HG03196 (cell line): ENCODE data around the gene GPC5.
"Not testable (repeated sequence)": the region's sequence is repeated elsewhere in the genome, so short reads cannot be mapped to it uniquely, and the experiment has no call there.

Source experiments
- ATAC-seq: cut with Tn5 transposase; IDR thresholded peaks from one replicate; pipeline ENCODE4 v1.9.1; 2021; ENCODE audit not compliant: unreplicated experiment

The GPC5 gene

DNA sequence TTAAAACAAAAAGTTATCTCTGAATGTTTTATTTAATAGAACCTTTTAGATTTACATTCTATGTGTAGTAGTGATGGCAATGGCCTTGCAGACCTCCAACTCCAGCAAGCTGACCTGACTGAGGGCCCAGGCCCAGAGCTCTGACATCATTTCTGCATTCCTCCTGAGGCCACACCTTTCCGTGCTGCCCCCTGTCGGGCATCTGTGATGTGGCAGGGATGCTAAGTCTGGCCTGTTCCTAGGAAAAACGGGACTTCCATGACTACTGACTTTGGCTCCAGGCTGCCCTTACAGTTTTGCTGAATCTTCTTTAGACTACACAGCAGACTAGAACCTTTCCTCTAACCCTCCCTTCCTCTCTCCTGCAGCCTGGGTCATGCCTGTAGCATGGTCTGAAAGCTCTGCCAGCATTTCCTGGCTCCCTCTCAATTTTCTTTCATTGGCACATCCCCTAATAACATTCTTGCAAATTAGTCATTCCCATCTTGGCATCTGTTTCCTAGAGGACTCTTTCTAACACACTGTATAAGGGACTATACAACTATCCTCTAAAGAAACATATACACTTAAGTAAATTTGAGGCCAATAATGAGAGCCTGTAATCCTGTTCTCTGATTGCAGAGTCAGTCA, 249.1 kb downstream of the GPC5 start:
- ATAC-seq: no peak

- no peak for ATAC-seq
These were observed 249.6 kb downstream of the GPC5 start for GRCh38 chr13:91648012-91648411.

DNA sequence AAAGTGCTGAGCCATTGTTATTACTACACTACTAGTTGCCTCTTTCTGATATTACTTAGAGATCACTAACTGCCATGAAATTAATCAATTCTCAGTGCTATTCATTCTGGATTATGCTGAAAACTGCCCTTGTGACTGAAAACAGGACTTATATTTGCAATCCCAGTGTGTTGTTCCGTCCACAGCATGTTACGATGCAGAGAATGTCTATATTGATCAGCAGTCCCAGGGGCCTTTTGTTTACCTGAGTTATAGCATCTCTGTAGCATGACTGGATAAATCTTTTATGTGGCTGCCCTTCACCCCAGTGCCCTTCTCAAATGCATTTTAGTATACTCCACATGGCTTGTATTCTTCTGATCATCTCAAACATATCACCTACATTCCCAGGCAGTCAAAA, 251.0 kb downstream of the GPC5 start:
- ATAC-seq: no peak

DNA sequence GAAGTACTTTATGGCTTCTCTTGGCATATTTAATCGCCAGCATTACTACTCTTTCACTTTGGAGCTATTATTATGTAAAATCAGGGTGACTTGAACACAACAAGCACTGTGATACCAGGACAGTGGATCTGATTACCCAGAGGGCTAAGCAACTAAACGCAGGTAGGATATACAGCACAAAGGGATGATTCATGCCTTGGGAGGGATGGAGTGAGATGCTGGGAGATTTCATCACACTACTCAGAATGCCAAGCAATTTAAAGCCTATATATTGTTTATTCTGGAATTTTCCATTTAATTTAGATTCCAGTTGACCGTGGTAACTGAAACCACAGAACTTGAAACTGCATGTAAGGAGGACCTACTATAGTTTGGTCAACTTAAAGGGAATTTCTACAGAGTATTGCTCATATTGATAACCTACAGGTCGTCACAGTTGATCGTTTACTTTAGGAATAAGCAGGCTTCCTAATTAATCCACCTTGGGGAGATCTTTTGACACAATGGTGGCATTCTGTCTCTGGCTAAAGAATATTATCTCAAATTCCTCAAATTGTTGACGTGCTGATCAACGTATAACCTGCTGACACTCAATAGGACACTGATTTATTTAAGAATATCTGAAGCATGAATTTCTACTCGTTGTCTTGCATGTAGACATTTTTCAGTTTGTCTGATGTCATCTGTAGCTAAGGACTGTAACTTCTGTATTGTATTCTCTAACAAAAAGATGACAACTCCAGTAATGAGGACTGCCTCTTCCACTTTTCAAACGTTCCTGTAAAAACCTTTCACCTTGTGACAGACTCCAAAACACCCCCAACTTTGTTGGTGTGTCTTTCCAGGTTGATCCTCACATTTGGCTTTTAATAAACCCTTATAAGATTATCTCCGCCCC, 254.2 kb downstream of the GPC5 start:
- ATAC-seq: no peak

- no peak for ATAC-seq
These were observed 257.3 kb downstream of the GPC5 start for GRCh38 chr13:91655731-91656130.

DNA sequence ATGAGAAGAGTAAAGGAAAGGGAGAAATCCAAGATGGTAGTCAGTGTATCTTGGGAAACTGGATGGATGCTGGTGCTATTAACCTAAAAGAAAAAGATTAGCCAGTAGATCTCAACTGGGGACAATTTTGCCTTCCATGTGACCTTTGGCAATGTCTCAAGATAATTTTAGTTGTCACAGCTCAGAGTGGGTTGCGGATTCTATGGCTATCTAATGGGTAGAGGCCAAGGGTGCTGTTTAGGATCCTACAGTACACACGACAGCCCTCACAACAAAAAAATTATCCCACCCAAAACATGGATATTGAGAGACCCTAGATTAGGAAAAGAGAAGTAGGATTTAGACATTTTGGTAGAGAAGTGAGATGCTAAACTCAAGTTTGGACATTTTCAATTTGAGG, 258.9 kb downstream of the GPC5 start:
- ATAC-seq: no peak

- ATAC-seq: no peak
These were observed 261.0 kb downstream of the GPC5 start for GRCh38 chr13:91659256-91660075.

GRCh38 chr13:91660076-91660415, 261.6 kb downstream of the GPC5 start:
- no peak for ATAC-seq

DNA sequence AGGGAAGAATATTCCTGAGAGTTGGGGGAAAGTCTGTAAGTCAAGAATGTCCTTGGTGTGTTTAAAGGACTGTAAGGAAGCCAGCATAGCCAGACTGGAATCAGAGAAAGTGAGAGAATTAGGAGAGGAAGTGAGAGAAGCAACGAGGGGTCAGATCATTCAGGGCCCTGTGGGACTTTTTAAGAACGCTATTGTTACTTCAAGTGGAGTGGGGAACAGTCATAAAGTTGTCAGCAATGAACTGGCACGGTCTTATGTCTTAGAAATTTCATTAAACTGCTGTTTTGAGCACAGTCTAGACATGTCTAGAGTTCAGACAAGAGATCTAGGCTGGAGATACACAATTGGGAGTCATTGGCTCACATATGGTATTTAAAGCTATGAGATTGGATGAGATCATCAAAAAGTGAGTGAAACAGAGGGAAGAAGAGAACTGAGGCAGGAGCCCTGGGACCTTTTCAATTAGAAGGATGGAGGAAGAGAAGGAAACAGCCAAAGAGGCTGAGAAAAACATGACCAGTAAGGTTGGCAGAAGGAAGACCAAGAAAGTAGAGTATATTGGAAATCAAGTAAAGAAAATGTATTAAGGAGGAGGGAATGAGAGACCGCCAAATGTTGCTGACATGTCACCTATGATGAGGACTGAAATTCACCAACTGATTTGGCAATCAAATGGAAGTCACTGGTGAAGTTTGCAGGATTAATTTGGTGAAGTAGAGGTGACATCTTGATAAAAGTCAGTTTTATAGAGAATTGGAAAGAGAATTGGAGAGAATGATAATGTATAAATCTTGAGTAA, 263.5 kb downstream of the GPC5 start:
- ATAC-seq: no peak

- ATAC-seq: no peak
These were observed 265.6 kb downstream of the GPC5 start for GRCh38 chr13:91664039-91664438.

- ATAC-seq: no peak
These were observed 269.1 kb downstream of the GPC5 start for GRCh38 chr13:91667486-91667885.

DNA sequence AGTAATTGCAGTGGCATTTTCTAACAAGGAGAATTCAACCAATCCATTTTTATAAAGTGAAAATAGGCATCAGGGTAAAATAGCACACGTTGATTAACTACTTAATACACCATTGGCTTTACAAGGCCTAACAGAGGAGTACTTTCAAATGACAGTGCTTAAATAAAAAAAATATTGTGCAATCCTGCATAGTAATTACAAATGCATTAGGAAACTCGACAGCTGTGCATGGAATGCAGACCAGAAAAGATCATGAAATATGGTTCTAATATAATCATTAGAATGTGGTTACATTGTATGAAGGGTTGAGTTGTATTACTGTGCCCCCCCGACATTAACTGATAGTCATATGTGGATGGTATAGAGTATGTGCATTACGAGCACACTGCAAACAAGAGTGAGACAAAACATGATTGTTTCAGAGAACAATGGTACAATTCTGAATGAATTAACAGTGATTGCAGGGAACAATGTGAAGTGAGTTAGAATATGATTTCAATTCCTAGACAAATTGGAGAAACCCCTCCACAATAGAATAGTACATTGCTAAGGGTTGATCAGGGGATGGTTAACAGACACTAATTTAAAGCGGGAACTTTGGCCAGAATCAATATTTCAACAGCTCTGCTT, 270.6 kb downstream of the GPC5 start:
- no peak for ATAC-seq

GRCh38 chr13:91674347-91674746, 275.9 kb downstream of the GPC5 start:
- ATAC-seq: not testable (repeated sequence)

DNA sequence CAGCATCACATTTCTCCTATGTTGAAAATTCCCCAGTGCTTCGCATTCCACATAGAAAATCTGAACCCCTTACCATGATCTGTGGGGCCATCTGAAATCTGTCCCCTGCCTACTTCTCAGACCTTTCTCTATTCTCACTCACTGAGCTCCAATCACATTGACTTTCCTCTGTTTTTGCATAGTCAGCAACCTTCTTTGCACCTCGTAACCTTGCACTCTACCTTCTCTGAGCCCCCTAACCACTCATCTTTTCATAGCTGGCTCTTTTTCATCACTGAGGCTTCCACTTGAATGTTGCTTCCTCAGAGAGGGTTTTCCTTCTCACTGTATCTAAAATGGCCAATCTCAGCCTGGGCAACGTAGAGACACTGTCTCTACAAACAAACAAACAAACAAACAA, 286.3 kb downstream of the GPC5 start:
- no peak for ATAC-seq

DNA sequence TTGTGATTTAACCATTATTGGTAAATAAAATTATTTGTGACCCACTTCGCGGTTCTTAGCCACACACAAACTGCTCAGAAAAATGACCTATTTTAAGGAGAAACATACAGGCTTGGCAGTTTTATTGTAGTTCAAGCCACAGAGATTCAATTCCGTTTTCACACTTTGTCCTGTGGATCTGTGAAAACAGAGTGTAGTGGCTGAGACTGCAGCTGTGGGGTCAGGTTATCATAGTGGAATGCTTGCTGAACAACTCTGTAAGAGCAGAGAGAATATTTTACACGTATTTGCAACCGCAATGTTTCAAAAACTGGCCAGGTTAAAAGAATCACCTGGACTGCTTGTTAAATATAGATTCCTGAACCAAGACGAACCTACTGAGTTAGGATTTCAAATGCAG, 292.5 kb downstream of the GPC5 start:
- no peak for ATAC-seq

DNA sequence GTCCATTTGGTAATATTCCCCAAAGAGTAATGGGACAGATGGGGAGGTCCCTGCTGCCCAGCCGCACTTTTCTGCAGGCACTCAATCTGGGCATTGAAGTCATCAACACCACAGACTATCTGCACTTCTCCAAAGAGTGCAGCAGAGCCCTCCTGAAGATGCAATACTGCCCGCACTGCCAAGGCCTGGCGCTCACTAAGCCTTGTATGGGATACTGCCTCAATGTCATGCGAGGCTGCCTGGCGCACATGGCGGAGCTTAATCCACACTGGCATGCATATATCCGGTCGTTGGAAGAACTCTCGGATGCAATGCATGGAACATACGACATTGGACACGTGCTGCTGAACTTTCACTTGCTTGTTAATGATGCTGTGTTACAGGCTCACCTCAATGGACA, 295.0 kb downstream of the GPC5 start:
- no peak for ATAC-seq

GRCh38 chr13:91698308-91698707, 299.9 kb downstream of the GPC5 start:
- ATAC-seq: no peak

DNA sequence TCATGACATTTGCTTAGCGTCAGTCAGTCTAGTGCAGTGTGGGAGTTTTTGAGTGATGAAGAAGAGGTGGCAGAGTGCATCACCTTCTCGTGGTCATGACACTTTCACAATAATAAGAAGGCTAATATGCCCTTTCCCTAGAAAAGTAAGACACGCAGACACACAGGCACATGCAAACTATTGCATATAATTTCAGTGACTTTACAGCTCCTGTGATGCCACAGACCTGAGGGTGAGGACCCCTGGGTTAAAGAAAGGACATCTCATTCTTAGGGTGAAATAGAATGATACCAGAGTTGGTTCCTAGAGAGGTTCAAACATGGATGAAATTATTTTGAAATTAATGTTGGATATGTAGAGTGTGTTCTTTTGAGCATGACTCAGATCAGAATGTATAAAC, 300.3 kb downstream of the GPC5 start:
- ATAC-seq: no peak

GRCh38 chr13:91699863-91700262, 301.4 kb downstream of the GPC5 start:
- ATAC-seq: no peak

GRCh38 chr13:91701975-91702374, 303.6 kb downstream of the GPC5 start:
- no peak for ATAC-seq

DNA sequence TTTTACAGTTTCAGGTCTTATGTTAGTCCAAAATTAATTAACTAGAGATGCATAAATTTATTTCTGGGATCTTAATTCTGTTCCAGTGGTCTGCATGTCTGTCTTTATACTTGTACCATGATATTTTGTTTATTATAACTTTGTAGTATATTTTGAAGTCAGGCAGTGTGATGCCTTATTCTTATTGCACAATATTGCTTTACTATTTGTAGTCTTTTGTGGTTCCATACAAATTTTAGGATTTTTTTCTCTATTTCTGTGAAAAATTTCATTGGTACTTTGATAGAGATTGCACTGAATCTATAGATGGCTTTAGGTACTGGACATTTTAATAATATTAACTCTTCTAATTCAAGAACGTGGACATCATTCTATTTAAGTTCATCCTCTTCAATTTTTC, 304.0 kb downstream of the GPC5 start:
- ATAC-seq: no peak
